ENCODE results near the gene CAMK2N1. TPM values are rescaled to one million over a fixed set of nuclear protein-coding genes. Genes with fewer than 3 reads are reported as not detected.

The CAMK2N1 gene
- total and polyA plus RNA-seq, 10 of the 15 experiments (the other 5 are each of a cell fraction or from before 2014, with no cell fraction given): 0.23 TPM; not detected in 9

GRCh38 chr1:20437640-20438039 lies 48.4 kb downstream of the CAMK2N1 start:
- intact Hi-C loops (cut with micrococcal nuclease; ENCODE audit: unreplicated experiment) (no loop called here), in situ Hi-C loops (cut with MboI) (no loop called here)
- no peak for TF ChIP-seq BMI1 (IDR thresholded peaks at IDR 0.05; ENCODE audit: borderline replicate concordance)
- TF ChIP-seq LARP7 (IDR thresholded peaks at IDR 0.05): no peak
- no peak for TF ChIP-seq ZNF217 (IDR thresholded peaks at IDR 0.05)
- TF ChIP-seq CEBPB (IDR thresholded peaks at IDR 0.05; ENCODE audit: borderline replicate concordance in 1 of 2, low read depth in 2 of 2, low read length in 2 of 2): no peak
- no peak for TF ChIP-seq HDGF (IDR thresholded peaks at IDR 0.05)
- TF ChIP-seq REST (IDR thresholded peaks at IDR 0.05; ENCODE audit: low read depth, low read length): no peak
- TF ChIP-seq NFXL1 (IDR thresholded peaks at IDR 0.05; ENCODE audit: borderline replicate concordance): no peak
- TF ChIP-seq SREBF1 (IDR thresholded peaks at IDR 0.05; ENCODE audit: low read length): no peak
- Histone ChIP-seq H3K9me3 (replicated peaks; ENCODE audit: control insufficient read depth, insufficient read depth, low read length) (no peaks in the 10 kb centered on the region; the same call in 2 of the 3 replicates), H3K4me3 (no peak overlapping the region), H2AFZ (ENCODE audit: control insufficient read depth, low read depth, low read length) (no peak overlapping the region), H3K4me2 (ENCODE audit: control insufficient read depth, insufficient read depth) (no peak overlapping the region), H4K20me1 (ENCODE audit: control insufficient read depth, insufficient read depth) (no peaks in the 10 kb centered on the region), H3K27ac (ENCODE audit: control insufficient read depth, insufficient read depth) (no peak overlapping the region), H3K27me3 (replicated peaks in 1 of 2; ENCODE audit: control insufficient read depth in 2 of 2, insufficient read depth in 2 of 2, low read length in 1 of 2) (no peaks in the 10 kb centered on the region), H3K79me2 (ENCODE audit: control insufficient read depth, insufficient read depth, low read length) (no peaks in the 10 kb centered on the region), H3K36me3 (ENCODE audit: control insufficient read depth in 2 of 2, insufficient read depth in 2 of 2, low read length in 1 of 2) (no peaks in the 10 kb centered on the region), H3K9ac (ENCODE audit: control insufficient read depth, insufficient read depth, low read length) (no peak overlapping the region), H3K4me1 (ENCODE audit: control insufficient read depth, insufficient read depth, low read length) (no peaks in the 10 kb centered on the region)
- BruUV-seq (replicated peaks): no TSS peak
- DNase-seq (ENCODE audit: low read depth, low spot score) (no peak), ATAC-seq (no peak), FAIRE-seq (no peak)
- WGBS (ENCODE audit: insufficient coverage, insufficient replicate concordance, low lambda C conversion rate, missing lambda C conversion rate): 13% methylated on average over 2 of the region's 2 CpGs
- SMC1A ChIA-PET (ENCODE audit: uncharacterized antibody, unreplicated experiment): interaction anchor here (1.3 kb wide), 2 partner anchors 15 to 224 kb away, joined by 4 read pairs; no protein-coding TSS in a partner anchor
- CTCF ChIA-PET: no interaction called here
- RAD21 ChIA-PET (ENCODE audit: unreplicated experiment): no interaction called here
- POLR2A ChIA-PET: no interaction called here
